RWPE1 (cell line): ENCODE measurements around the gene GLRA3.
A peak's percentile ranks its signal among the peaks of the same experiment; 100 is the strongest.

Source experiments
- CTCF ChIA-PET: fragments of 350-600 bp; sonication (Branson Sonifier 250); formaldehyde crosslinking; extraction: SDS; loops from one replicate; lab custom pipeline; 2021; lab: Yijun Ruan, JAX
- POLR2A ChIA-PET: fragments of 400-600 bp; formaldehyde crosslinking; extraction: SDS; loops from one replicate; lab custom pipeline; 2020; ENCODE audit warnings: antibody characterized with exemption; ENCODE audit not compliant: low non-redundant PET; lab: Yijun Ruan, JAX
- DNase-seq: peaks from one replicate; pipeline ENCODE4 v3.0.0; 2012; ENCODE audit warnings: low spot score
- H3K27ac ChIP-seq: fragments of 450-650 bp; 2 replicates; pipeline ENCODE4 v1.5.1; 2017
- TF ChIP-seq, protein P1 (sequence below): fragments of 450-650 bp; conservative IDR thresholded peaks from 2 replicates; pipeline ENCODE4 v1.5.1; 2017; ENCODE audit warnings: low read depth, mild to moderate bottlenecking

GLRA3 gene

DNA sequence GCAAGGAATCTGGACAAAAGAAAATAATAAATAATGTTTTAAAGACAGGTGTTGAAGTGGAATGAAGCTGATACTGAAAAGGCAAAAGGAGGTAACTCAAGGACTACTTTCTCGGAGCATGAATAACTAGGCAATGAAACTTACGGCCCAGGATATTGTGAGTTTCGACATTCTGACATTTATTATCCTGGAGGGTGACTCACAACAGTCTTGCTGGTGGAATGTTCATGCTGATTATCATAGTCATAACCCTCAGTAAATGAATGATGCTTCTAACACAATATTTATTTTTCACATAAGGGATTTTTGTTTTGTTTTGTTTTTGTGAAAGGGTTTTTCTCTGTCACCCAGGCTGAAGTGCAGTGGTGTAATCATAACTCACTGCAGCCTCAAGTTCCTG lies 159.8 kb downstream of the GLRA3 start:
- CTCF ChIA-PET: interaction anchor here (1.4 kb wide), 1 partner anchor 45 kb away, joined by 5 read pairs; no protein-coding TSS in a partner anchor
- H3K27ac ChIP-seq: no peak overlapping the region
- peak; percentile 79 for DNase-seq

DNA sequence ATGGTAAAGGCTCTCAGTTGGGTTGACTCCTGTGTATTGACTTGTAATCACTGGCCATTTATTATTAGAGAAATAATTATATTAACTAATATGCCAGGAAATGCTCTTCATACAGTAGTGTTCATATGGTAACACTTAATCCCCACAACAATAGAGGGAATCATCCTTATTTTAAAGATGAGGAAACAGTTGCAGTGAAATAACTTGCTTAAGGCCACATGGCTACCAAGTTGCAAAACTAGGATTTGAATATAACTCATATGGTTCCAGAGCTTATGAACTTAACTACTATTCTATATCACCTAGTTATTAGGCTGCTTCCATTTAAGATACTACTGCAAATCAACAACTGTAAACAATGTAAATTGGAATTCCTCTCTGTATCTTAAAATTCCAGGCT lies 163.2 kb downstream of the GLRA3 start:
- ChIA-PET POLR2A (no interaction called here), CTCF (interaction anchor here (0.6 kb wide), 1 partner anchor 10 kb away, joined by 3 read pairs; no protein-coding TSS in a partner anchor)
- no peak for DNase-seq
- TF ChIP-seq, protein P1, sequence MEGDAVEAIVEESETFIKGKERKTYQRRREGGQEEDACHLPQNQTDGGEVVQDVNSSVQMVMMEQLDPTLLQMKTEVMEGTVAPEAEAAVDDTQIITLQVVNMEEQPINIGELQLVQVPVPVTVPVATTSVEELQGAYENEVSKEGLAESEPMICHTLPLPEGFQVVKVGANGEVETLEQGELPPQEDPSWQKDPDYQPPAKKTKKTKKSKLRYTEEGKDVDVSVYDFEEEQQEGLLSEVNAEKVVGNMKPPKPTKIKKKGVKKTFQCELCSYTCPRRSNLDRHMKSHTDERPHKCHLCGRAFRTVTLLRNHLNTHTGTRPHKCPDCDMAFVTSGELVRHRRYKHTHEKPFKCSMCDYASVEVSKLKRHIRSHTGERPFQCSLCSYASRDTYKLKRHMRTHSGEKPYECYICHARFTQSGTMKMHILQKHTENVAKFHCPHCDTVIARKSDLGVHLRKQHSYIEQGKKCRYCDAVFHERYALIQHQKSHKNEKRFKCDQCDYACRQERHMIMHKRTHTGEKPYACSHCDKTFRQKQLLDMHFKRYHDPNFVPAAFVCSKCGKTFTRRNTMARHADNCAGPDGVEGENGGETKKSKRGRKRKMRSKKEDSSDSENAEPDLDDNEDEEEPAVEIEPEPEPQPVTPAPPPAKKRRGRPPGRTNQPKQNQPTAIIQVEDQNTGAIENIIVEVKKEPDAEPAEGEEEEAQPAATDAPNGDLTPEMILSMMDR: no peak
- H3K27ac ChIP-seq: no peak overlapping the region

More for the DNA sequence above, 159.8 kb downstream of the GLRA3 start:
- POLR2A ChIA-PET: no interaction called here
- TF ChIP-seq, protein P1: no peak

DNA sequence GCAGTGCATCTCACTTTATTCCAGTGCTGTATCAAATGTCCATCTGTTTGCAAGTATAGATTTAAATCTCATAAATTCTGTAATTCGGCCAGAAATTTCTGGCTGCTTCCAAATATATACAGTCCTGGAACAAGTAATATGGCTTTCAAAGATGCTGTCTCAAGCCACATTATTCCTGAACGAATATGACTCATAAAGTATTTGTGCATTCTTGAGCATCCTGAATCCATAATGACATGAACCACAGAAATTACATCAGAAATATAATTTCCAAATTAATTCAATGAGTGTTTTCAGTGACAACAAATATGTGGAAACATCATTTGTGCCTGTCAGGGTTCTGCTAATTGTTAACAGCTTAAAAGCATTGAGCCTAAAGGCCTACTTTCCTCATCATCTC lies 165.8 kb downstream of the GLRA3 start:
- CTCF ChIA-PET: no interaction called here
- POLR2A ChIA-PET: no interaction called here
- no peak for DNase-seq
- TF ChIP-seq, protein P1: no peak
- no peak overlapping the region for H3K27ac ChIP-seq

DNA sequence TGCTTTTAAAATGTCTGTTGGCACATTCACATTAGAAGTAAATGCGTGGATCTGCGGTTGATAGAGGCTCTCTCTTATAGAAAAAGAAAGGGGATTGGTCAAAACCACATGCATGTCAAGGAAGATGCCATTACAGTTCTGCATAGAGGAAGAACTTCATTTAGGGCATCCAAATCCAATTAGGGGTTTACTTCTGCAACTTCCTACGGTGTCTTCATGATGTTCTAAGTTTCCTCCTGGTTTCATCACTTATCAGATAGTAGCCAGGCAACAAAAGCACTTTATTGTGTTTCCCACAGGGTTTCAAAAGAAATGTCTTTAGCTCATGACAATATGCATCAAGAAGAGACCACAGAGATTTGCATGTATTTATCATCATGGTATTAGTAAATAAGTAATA lies 170.8 kb downstream of the GLRA3 start:
- no peak overlapping the region for H3K27ac ChIP-seq
- TF ChIP-seq, protein P1: no peak
- ChIA-PET POLR2A (no interaction called here), CTCF (no interaction called here)
- DNase-seq: no peak

DNA sequence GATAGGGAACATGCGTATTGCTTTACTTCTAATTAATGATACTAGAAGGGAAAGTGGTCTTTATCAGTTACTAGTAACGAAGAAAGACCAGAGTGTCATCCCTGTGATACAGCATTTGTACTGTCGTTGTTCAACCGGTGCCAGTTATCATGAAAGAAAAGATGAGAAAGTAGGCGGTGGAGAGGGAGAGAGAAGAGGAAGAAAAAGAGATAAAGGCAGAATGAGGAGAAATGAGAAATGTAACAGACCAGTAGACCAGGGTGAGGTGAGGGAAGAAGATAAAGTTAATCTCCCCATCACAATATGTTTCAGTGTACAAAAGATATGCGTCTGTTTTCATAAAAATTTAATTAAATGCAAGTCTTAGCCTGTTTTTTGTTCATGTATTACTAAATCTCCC lies 171.6 kb downstream of the GLRA3 start:
- H3K27ac ChIP-seq: no peak overlapping the region
- TF ChIP-seq, protein P1: no peak
- CTCF ChIA-PET: no interaction called here
- DNase-seq: no peak
- POLR2A ChIA-PET: no interaction called here

DNA sequence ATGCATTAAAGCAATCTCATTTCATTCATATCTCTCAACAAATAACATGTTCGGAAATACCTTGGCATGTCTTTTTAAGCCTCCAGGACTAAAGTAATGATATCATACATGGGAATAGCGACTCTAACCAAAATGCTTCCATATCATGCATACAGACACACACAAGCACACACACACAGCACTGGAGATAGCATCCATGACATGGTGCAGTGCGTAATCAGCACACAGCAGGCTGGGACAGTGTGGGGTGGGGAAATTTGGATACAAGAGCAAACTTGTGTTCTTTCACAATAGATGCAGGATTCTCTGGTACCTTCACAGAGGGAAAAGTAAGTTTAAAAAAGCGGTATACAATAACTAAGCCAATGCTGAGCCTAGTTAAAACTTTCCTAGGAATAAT lies 174.4 kb downstream of the GLRA3 start:
- H3K27ac ChIP-seq: no peak overlapping the region
- ChIA-PET CTCF (no interaction called here), POLR2A (no interaction called here)
- TF ChIP-seq, protein P1: no peak
- DNase-seq: no peak
